Liver (tissue), 2 donors: ENCODE results near the gene ACBD7.

Experiments used
- EGR1 ChIP-seq, 2 donors: IDR thresholded peaks; 2 replicates each; pipeline ENCODE4 v1.6.1; 2016 to 2018; ENCODE audit warnings: antibody characterized with exemption in 2 of 2, low read depth in 2 of 2
- JUND ChIP-seq, 2 donors: IDR thresholded peaks; 2 replicates each; pipeline ENCODE4 v1.6.1; 2016; ENCODE audit warnings: antibody characterized with exemption in 2 of 2
- RAD21 ChIP-seq, 2 donors: IDR thresholded peaks; 2 replicates each; pipeline ENCODE4 v1.6.1; 2016; ENCODE audit warnings: antibody characterized with exemption in 2 of 2, mild to moderate bottlenecking in 2 of 2
- donor health status: healthy.

DNA sequence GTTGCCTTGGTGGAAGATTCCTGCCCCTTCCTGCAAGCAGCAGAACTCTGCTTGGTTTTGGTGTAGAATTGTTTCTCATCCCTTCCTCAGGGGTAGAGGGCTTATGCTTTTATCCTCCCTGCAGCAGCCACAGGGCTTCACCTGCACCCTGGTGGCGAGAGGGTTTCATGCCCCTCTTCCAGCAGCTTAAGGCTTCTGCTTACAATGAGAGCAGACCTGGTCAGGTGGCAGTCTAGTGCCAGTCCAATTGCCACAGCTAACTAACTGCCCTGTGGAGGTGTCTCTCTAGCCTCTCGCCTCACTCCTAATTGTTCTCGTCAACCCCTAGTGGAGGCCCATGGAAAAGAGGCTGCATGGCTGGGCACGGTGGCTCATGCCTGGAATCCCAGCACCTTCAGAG is 19.3 kb downstream of the ACBD7 start:
- no peak for TF ChIP-seq RAD21 (IDR thresholded peaks at IDR 0.05)
- TF ChIP-seq JUND (IDR thresholded peaks at IDR 0.05): no peak
- no peak for TF ChIP-seq EGR1 (IDR thresholded peaks at IDR 0.05; ENCODE audit: low read depth in 2 of 2)
